ENCODE data around the gene ZBED4.

DNA sequence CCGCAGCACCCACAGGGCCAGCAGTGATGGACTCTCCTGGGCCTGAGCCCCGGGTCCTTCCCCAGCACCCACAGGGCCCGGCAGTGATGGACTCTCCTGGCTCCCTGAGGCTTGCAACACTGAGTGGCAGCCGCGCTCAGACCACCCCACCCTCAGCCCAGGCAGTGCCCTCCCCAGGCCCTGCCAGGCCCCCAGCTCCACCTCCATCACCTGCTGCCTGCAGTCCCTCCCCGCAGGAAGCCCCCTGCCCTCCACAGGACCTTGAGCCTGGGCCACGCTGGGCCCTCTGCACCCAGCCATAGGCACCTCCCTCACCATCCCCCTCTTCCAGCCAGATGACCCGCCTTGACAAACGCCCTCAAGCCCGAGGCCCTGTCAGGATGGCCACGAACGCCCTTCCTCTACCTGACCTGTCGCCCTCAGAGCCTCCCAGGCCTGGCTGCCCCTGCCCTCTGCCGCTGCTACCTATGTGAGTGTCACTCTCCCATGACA, 53.2 kb downstream of the ZBED4 start:
- TF ChIP-seq, protein P1, sequence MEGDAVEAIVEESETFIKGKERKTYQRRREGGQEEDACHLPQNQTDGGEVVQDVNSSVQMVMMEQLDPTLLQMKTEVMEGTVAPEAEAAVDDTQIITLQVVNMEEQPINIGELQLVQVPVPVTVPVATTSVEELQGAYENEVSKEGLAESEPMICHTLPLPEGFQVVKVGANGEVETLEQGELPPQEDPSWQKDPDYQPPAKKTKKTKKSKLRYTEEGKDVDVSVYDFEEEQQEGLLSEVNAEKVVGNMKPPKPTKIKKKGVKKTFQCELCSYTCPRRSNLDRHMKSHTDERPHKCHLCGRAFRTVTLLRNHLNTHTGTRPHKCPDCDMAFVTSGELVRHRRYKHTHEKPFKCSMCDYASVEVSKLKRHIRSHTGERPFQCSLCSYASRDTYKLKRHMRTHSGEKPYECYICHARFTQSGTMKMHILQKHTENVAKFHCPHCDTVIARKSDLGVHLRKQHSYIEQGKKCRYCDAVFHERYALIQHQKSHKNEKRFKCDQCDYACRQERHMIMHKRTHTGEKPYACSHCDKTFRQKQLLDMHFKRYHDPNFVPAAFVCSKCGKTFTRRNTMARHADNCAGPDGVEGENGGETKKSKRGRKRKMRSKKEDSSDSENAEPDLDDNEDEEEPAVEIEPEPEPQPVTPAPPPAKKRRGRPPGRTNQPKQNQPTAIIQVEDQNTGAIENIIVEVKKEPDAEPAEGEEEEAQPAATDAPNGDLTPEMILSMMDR (IDR thresholded peaks at IDR 0.05), result no peak
- TF ChIP-seq POLR2A (IDR thresholded peaks at IDR 0.05), result no peak

Measured in adrenal gland (tissue), 5 donors.